ENCODE results near the gene CCDC91. TPM values are rescaled to one million over a fixed set of nuclear protein-coding genes. Genes with fewer than 3 reads are reported as not detected.
"Not testable (repeated sequence)": the region's sequence is repeated elsewhere in the genome, so short reads cannot be mapped to it uniquely, and the experiment has no call there.

The CCDC91 gene
- polyA plus RNA-seq, 3 donors, result 9.4 to 21.0 (median 18.3) TPM

GRCh38 chr12:28177461-28177860 is 12.8 kb upstream of the CCDC91 start:
- WGBS, 3 donors, result 78 to 82% (median 79%) methylated on average over 2 of the region's 2 CpGs
- H3K27ac ChIP-seq (ENCODE audit: low read depth, low read length), result no peak overlapping the region

GRCh38 chr12:28177905-28178304 is 12.4 kb upstream of the CCDC91 start:
- no peak overlapping the region for H3K27ac ChIP-seq (ENCODE audit: low read depth, low read length)

GRCh38 chr12:28178775-28179174 is 11.5 kb upstream of the CCDC91 start:
- 85 to 91% (median 89%) methylated on average over 7 of the region's 7 CpGs for WGBS, 3 donors
- H3K27ac ChIP-seq (ENCODE audit: low read depth, low read length), result no peak overlapping the region

GRCh38 chr12:28180786-28181185 is 9.5 kb upstream of the CCDC91 start:
- 72 to 81% (median 79%) methylated on average over 3 of the region's 3 CpGs for WGBS, 3 donors
- H3K27ac ChIP-seq (ENCODE audit: low read depth, low read length), result no peak overlapping the region

GRCh38 chr12:28184375-28184774 is 5.9 kb upstream of the CCDC91 start:
- WGBS, 3 donors, result 92 to 100% (median 100%) methylated on average over 1 of the region's 1 CpG
- H3K27ac ChIP-seq (ENCODE audit: low read depth, low read length), result no peak overlapping the region

GRCh38 chr12:28186500-28186899 is 3.8 kb upstream of the CCDC91 start:
- H3K27ac ChIP-seq (ENCODE audit: low read depth, low read length), result no peak overlapping the region
- WGBS, 3 donors, result 85 to 92% (median 91%) methylated on average over 2 of the region's 2 CpGs

GRCh38 chr12:28189784-28190320 is 404 bp upstream of the CCDC91 start:
- WGBS, 3 donors, result 51 to 61% (median 58%) methylated on average over 9 of the region's 9 CpGs
- H3K27ac ChIP-seq (ENCODE audit: low read depth, low read length), result peak overlapping the region; percentile 85

GRCh38 chr12:28191051-28192048 is 1.1 kb downstream of the CCDC91 start:
- peak overlapping the region; percentile 85 for H3K27ac ChIP-seq (ENCODE audit: low read depth, low read length)
- 16 to 20% (median 19%) methylated on average over 18 of the region's 18 CpGs for WGBS, 3 donors

GRCh38 chr12:28192125-28192524 is 1.9 kb downstream of the CCDC91 start:
- H3K27ac ChIP-seq (ENCODE audit: low read depth, low read length), result no peak overlapping the region
- 40 to 66% (median 61%) methylated on average over 2 of the region's 2 CpGs for WGBS, 3 donors

- 91 to 98% (median 93%) methylated on average over 12 of the region's 12 CpGs for WGBS, 3 donors
- H3K27ac ChIP-seq (ENCODE audit: low read depth, low read length), result not testable (repeated sequence)
Observed at GRCh38 chr12:28194621-28195020, 4.4 kb downstream of the CCDC91 start.

GRCh38 chr12:28201136-28201535 is 10.9 kb downstream of the CCDC91 start:
- WGBS, 3 donors, result 98% methylated on average over 21 to 30 of the region's 30 CpGs
- H3K27ac ChIP-seq (ENCODE audit: low read depth, low read length), result not testable (repeated sequence)

GRCh38 chr12:28202374-28203130 is 12.3 kb downstream of the CCDC91 start:
- no peak overlapping the region for H3K27ac ChIP-seq (ENCODE audit: low read depth, low read length)
- 44 to 97% (median 96%) methylated on average over 1 of the region's 1 CpG for WGBS, 3 donors

GRCh38 chr12:28209782-28210181 is 19.5 kb downstream of the CCDC91 start:
- no peak overlapping the region for H3K27ac ChIP-seq (ENCODE audit: low read depth, low read length)
- 50 to 98% (median 54%) methylated on average over 1 of the region's 1 CpG for WGBS, 3 donors

- 90 to 98% (median 95%) methylated on average over 3 of the region's 3 CpGs for WGBS, 3 donors
- no peak overlapping the region for H3K27ac ChIP-seq (ENCODE audit: low read depth, low read length)
Observed at GRCh38 chr12:28212182-28212581, 21.9 kb downstream of the CCDC91 start.

GRCh38 chr12:28215021-28215420 is 24.8 kb downstream of the CCDC91 start:
- no peak overlapping the region for H3K27ac ChIP-seq (ENCODE audit: low read depth, low read length)

GRCh38 chr12:28216016-28216415 is 25.8 kb downstream of the CCDC91 start:
- H3K27ac ChIP-seq (ENCODE audit: low read depth, low read length), result no peak overlapping the region
- WGBS, 3 donors, result 86 to 93% (median 88%) methylated on average over 2 of the region's 2 CpGs

- no peak overlapping the region for H3K27ac ChIP-seq (ENCODE audit: low read depth, low read length)
- WGBS, 3 donors, result 82 to 87% (median 87%) methylated on average over 2 of the region's 2 CpGs
Observed at GRCh38 chr12:28217805-28218204, 27.5 kb downstream of the CCDC91 start.

- no peak overlapping the region for H3K27ac ChIP-seq (ENCODE audit: low read depth, low read length)
- WGBS, 3 donors, result 39 to 97% (median 48%) methylated on average over 1 of the region's 1 CpG
Observed at GRCh38 chr12:28218875-28219274, 28.6 kb downstream of the CCDC91 start.

GRCh38 chr12:28219827-28220226 is 29.6 kb downstream of the CCDC91 start:
- H3K27ac ChIP-seq (ENCODE audit: low read depth, low read length), result no peak overlapping the region
